ENCODE measurements around the gene SPRTN.
A peak's percentile ranks its signal among the peaks of the same experiment; 100 is the strongest.
"Not testable (repeated sequence)": the region's sequence is repeated elsewhere in the genome, so short reads cannot be mapped to it uniquely, and the experiment has no call there.

Gene SPRTN

GRCh38 chr1:231337043-231337471, 1.0 kb upstream of the SPRTN start:
- DNase-seq (ENCODE audit: low read depth) = no peak

- DNase-seq (ENCODE audit: low read depth) = peak; percentile 94
Observed at GRCh38 chr1:231337472-231338269, 422 bp upstream of the SPRTN start, which contains the start of gene EXOC8. Gene EXOC8 (minus strand): TSS chr1:231337852. CDS start chr1:231337745, 107 bp downstream.

GRCh38 chr1:231340328-231341013, 2.4 kb downstream of the SPRTN start:
- no peak for DNase-seq (ENCODE audit: low read depth)

- DNase-seq (ENCODE audit: low read depth) = no peak
Observed at GRCh38 chr1:231347961-231348360, 9.9 kb downstream of the SPRTN start.

- DNase-seq (ENCODE audit: low read depth) = no peak
Observed at GRCh38 chr1:231348442-231348841, 10.3 kb downstream of the SPRTN start.

- DNase-seq (ENCODE audit: low read depth) = not testable (repeated sequence)
Observed at GRCh38 chr1:231348856-231349255, 10.8 kb downstream of the SPRTN start.

- no peak for DNase-seq (ENCODE audit: low read depth)
Observed at GRCh38 chr1:231351816-231352215, 13.7 kb downstream of the SPRTN start.

- no peak for DNase-seq (ENCODE audit: low read depth)
Observed at GRCh38 chr1:231353086-231353485, 15.0 kb downstream of the SPRTN start.

- DNase-seq (ENCODE audit: low read depth) = no peak
Observed at GRCh38 chr1:231354330-231355020, 16.4 kb downstream of the SPRTN start.

- DNase-seq (ENCODE audit: low read depth) = no peak
Observed at GRCh38 chr1:231355171-231355570, 17.1 kb downstream of the SPRTN start.

GRCh38 chr1:231357187-231357772, 19.2 kb downstream of the SPRTN start:
- DNase-seq (ENCODE audit: low read depth) = no peak

- peak; percentile 42 for DNase-seq (ENCODE audit: low read depth)
Observed at GRCh38 chr1:231357831-231358354, 19.8 kb downstream of the SPRTN start.

GRCh38 chr1:231359113-231359512, 21.0 kb downstream of the SPRTN start:
- peak; percentile 91 for DNase-seq (ENCODE audit: low read depth)

- DNase-seq (ENCODE audit: low read depth) = no peak
Observed at GRCh38 chr1:231362325-231362724, 24.2 kb downstream of the SPRTN start.

GRCh38 chr1:231363624-231364023, 25.5 kb downstream of the SPRTN start:
- no peak for DNase-seq (ENCODE audit: low read depth)

GRCh38 chr1:231364192-231364591, 26.1 kb downstream of the SPRTN start:
- DNase-seq (ENCODE audit: low read depth) = no peak

- DNase-seq (ENCODE audit: low read depth) = no peak
Observed at GRCh38 chr1:231369282-231369681, 31.2 kb downstream of the SPRTN start.

- DNase-seq (ENCODE audit: low read depth) = no peak
Observed at GRCh38 chr1:231372501-231372900, 34.4 kb downstream of the SPRTN start.

- DNase-seq (ENCODE audit: low read depth) = no peak
Observed at GRCh38 chr1:231374394-231374793, 36.3 kb downstream of the SPRTN start.

- no peak for DNase-seq (ENCODE audit: low read depth)
Observed at GRCh38 chr1:231376101-231376500, 38.0 kb downstream of the SPRTN start.

- DNase-seq (ENCODE audit: low read depth) = no peak
Observed at GRCh38 chr1:231376875-231377549, 38.9 kb downstream of the SPRTN start.

Measured in GM04504 (cell line).